Loucy (cell line): ENCODE data around the gene NR2C2AP.

Source experiments
- CTCF ChIP-seq: fragments of 200-600 bp; sonication (generic); conservative IDR thresholded peaks from 2 replicates; pipeline ENCODE4 v1.5.1; 2014; ENCODE audit warnings: mild to moderate bottlenecking, antibody characterized with exemption, low read length
- EZH2phosphoT487 ChIP-seq: fragments of 200-600 bp; IDR thresholded peaks from 2 replicates; pipeline ENCODE4 v1.6.1; 2018; ENCODE audit warnings: antibody characterized with exemption, mild to moderate bottlenecking, moderate library complexity, borderline replicate concordance

GRCh38 chr19:19152668-19153384 lies 50.4 kb downstream of the NR2C2AP start:
- no peak for TF ChIP-seq CTCF
- no peak for TF ChIP-seq EZH2phosphoT487
